ENCODE results near the gene GRIP2.
A peak's percentile ranks its signal among the peaks of the same experiment; 100 is the strongest.

GRIP2 gene

GRCh38 chr3:14444380-14444779, 95.8 kb downstream of the GRIP2 start:
- no peak for TF ChIP-seq CTCF (IDR thresholded peaks at IDR 0.05; ENCODE audit: insufficient read depth, low read depth, low read length, missing control alignments)
- DNase-seq (ENCODE audit: low read depth): no peak
- no peak overlapping the region for H3K4me3 ChIP-seq (ENCODE audit: low read length)

GRCh38 chr3:14441920-14442300, 98.2 kb downstream of the GRIP2 start:
- DNase-seq (ENCODE audit: low read depth): no peak
- H3K4me3 ChIP-seq (ENCODE audit: low read length): no peak overlapping the region
- no peak for TF ChIP-seq CTCF (IDR thresholded peaks at IDR 0.05; ENCODE audit: insufficient read depth, low read depth, low read length, missing control alignments)

- TF ChIP-seq CTCF (IDR thresholded peaks at IDR 0.05; ENCODE audit: insufficient read depth, low read depth, low read length, missing control alignments): no peak
- DNase-seq (ENCODE audit: low read depth): peak; percentile 40
- no peak overlapping the region for H3K4me3 ChIP-seq (ENCODE audit: low read length)
Observed at GRCh38 chr3:14441240-14441919, 98.8 kb downstream of the GRIP2 start.

GRCh38 chr3:14440531-14441239, 99.5 kb downstream of the GRIP2 start:
- H3K4me3 ChIP-seq (ENCODE audit: low read length): no peak overlapping the region
- no peak for TF ChIP-seq CTCF (IDR thresholded peaks at IDR 0.05; ENCODE audit: insufficient read depth, low read depth, low read length, missing control alignments)
- no peak for DNase-seq (ENCODE audit: low read depth)

GRCh38 chr3:14440168-14440518, 100.0 kb downstream of the GRIP2 start:
- TF ChIP-seq CTCF (IDR thresholded peaks at IDR 0.05; ENCODE audit: insufficient read depth, low read depth, low read length, missing control alignments): no peak
- no peak for DNase-seq (ENCODE audit: low read depth)
- no peak overlapping the region for H3K4me3 ChIP-seq (ENCODE audit: low read length)

GRCh38 chr3:14439501-14440167, 100.5 kb downstream of the GRIP2 start:
- no peak for DNase-seq (ENCODE audit: low read depth)
- no peak overlapping the region for H3K4me3 ChIP-seq (ENCODE audit: low read length)
- no peak for TF ChIP-seq CTCF (IDR thresholded peaks at IDR 0.05; ENCODE audit: insufficient read depth, low read depth, low read length, missing control alignments)
